Hematopoietic multipotent progenitor cell treated with erythropoietin and hydrocortisone succinate and interleukin-3 and kit ligand, for 17 days (in vitro differentiated cells): ENCODE data around the gene LIMK1.
"Not testable (repeated sequence)": the region's sequence is repeated elsewhere in the genome, so short reads cannot be mapped to it uniquely, and the experiment has no call there.

Source experiments
- DNase-seq: peaks from one replicate; pipeline ENCODE4 v3.0.0-alpha.2; 2015; ENCODE audit warnings: low spot score

The LIMK1 gene

GRCh38 chr7:74083117-74083876 lies at the start of gene LIMK1:
Gene LIMK1 (plus strand): TSS chr7:74083804. CDS start chr7:74083991, 187 bp downstream.
- peak; percentile 70 for DNase-seq

GRCh38 chr7:74037609-74038008 lies 46.0 kb upstream of the LIMK1 start:
- no peak for DNase-seq

- no peak for DNase-seq
Observed at GRCh38 chr7:74038194-74038961, 45.2 kb upstream of the LIMK1 start.

- DNase-seq, result no peak
Observed at GRCh38 chr7:74039337-74039736, 44.3 kb upstream of the LIMK1 start.

GRCh38 chr7:74040101-74040790 lies 43.4 kb upstream of the LIMK1 start:
- no peak for DNase-seq

- DNase-seq, result no peak
Observed at GRCh38 chr7:74040791-74041520, 42.6 kb upstream of the LIMK1 start.

GRCh38 chr7:74042746-74043522 lies 40.7 kb upstream of the LIMK1 start:
- no peak for DNase-seq

- DNase-seq, result no peak
Observed at GRCh38 chr7:74043523-74043951, 40.1 kb upstream of the LIMK1 start.

GRCh38 chr7:74044366-74045350 lies 38.9 kb upstream of the LIMK1 start:
- DNase-seq, result no peak

GRCh38 chr7:74046581-74046980 lies 37.0 kb upstream of the LIMK1 start:
- DNase-seq, result not testable (repeated sequence)

- no peak for DNase-seq
Observed at GRCh38 chr7:74047804-74048380, 35.7 kb upstream of the LIMK1 start.

GRCh38 chr7:74048999-74049599 lies 34.5 kb upstream of the LIMK1 start:
- DNase-seq, result no peak

GRCh38 chr7:74049997-74050798 lies 33.4 kb upstream of the LIMK1 start:
- DNase-seq, result no peak

- no peak for DNase-seq
Observed at GRCh38 chr7:74051193-74051592, 32.4 kb upstream of the LIMK1 start.

- no peak for DNase-seq
Observed at GRCh38 chr7:74051629-74052410, 31.8 kb upstream of the LIMK1 start.

- DNase-seq, result no peak
Observed at GRCh38 chr7:74052628-74053027, 31.0 kb upstream of the LIMK1 start.

GRCh38 chr7:74053589-74054186 lies 29.9 kb upstream of the LIMK1 start:
- no peak for DNase-seq
